ENCODE results near the gene PDE4B.
"Not testable (repeated sequence)": the region's sequence is repeated elsewhere in the genome, so short reads cannot be mapped to it uniquely, and the experiment has no call there.

PDE4B gene

GRCh38 chr1:66058558-66058957, 265.9 kb downstream of the PDE4B start:
- no peak overlapping the region for H2AFZ ChIP-seq (ENCODE audit: low read length)
- TF ChIP-seq EZH2 (IDR thresholded peaks at IDR 0.05; ENCODE audit: borderline replicate concordance, low read length) (no peak), CTCF (IDR thresholded peaks at IDR 0.05; ENCODE audit: low read length) (no peak)
- no peak overlapping the region for H3K27ac ChIP-seq (ENCODE audit: low read depth, low read length, poor library complexity, severe bottlenecking)
- no peaks in the 10 kb centered on the region for H4K20me1 ChIP-seq (ENCODE audit: insufficient read depth, low read length)
- H3F3A ChIP-seq (ENCODE audit: insufficient read depth, low read length), result no peaks in the 10 kb centered on the region
- H3K9me3 ChIP-seq (ENCODE audit: low read length), result 0 out of 2 replicates have a peak, but pooled peaks cover 3% of the 10 kb centered on the region
- no peak overlapping the region for H3K4me2 ChIP-seq (ENCODE audit: low read length)
- H3K9me2 ChIP-seq (ENCODE audit: low read depth, low read length), result no peaks in the 10 kb centered on the region
- no peaks in the 10 kb centered on the region for H3K4me1 ChIP-seq (ENCODE audit: insufficient read depth, low read length, severe bottlenecking)
- H3K27me3 ChIP-seq (ENCODE audit: insufficient read depth, low read length), result no peaks in the 10 kb centered on the region
- no peaks in the 10 kb centered on the region for H3K79me2 ChIP-seq (ENCODE audit: insufficient read depth, low read length)
- H3K36me3 ChIP-seq (ENCODE audit: insufficient read depth, low read length), result peaks cover 6% of the 10 kb centered on the region; the same call in 1 of the 2 replicates
- no peak overlapping the region for H3K9ac ChIP-seq (ENCODE audit: low read length)
- H3K4me3 ChIP-seq (ENCODE audit: low read depth, low read length, poor library complexity, severe bottlenecking), result no peak overlapping the region

- H3K27ac ChIP-seq (ENCODE audit: low read depth, low read length, poor library complexity, severe bottlenecking); H3K79me2 ChIP-seq (ENCODE audit: insufficient read depth, low read length); H3K36me3 ChIP-seq (ENCODE audit: insufficient read depth, low read length); H3K9me3 ChIP-seq (ENCODE audit: low read length); H2AFZ ChIP-seq (ENCODE audit: low read length); H3F3A ChIP-seq (ENCODE audit: insufficient read depth, low read length); H3K9ac ChIP-seq (ENCODE audit: low read length); H3K9me2 ChIP-seq (ENCODE audit: low read depth, low read length); H4K20me1 ChIP-seq (ENCODE audit: insufficient read depth, low read length); H3K4me2 ChIP-seq (ENCODE audit: low read length); H3K4me3 ChIP-seq (ENCODE audit: low read depth, low read length, poor library complexity, severe bottlenecking); H3K27me3 ChIP-seq (ENCODE audit: insufficient read depth, low read length): not testable (repeated sequence)
- H3K4me1 ChIP-seq (ENCODE audit: insufficient read depth, low read length, severe bottlenecking), result peaks cover 12% of the 10 kb centered on the region
Observed at GRCh38 chr1:66067219-66067618, 274.5 kb downstream of the PDE4B start.

GRCh38 chr1:66069976-66070876, 277.5 kb downstream of the PDE4B start:
- Histone ChIP-seq H3K27ac (ENCODE audit: low read depth, low read length, poor library complexity, severe bottlenecking) (no peak overlapping the region), H4K20me1 (ENCODE audit: insufficient read depth, low read length) (no peaks in the 10 kb centered on the region), H3K27me3 (ENCODE audit: insufficient read depth, low read length) (no peaks in the 10 kb centered on the region), H3K4me1 (ENCODE audit: insufficient read depth, low read length, severe bottlenecking) (peaks cover 36% of the 10 kb centered on the region), H3K36me3 (ENCODE audit: insufficient read depth, low read length) (no peaks in the 10 kb centered on the region), H3K9ac (ENCODE audit: low read length) (no peak overlapping the region), H3K9me3 (ENCODE audit: low read length) (peaks cover 3% of the 10 kb centered on the region; the same call in 1 of the 2 replicates), H3K4me3 (ENCODE audit: low read depth, low read length, poor library complexity, severe bottlenecking) (no peak overlapping the region), H3K9me2 (ENCODE audit: low read depth, low read length) (no peaks in the 10 kb centered on the region), H3F3A (ENCODE audit: insufficient read depth, low read length) (no peaks in the 10 kb centered on the region), H3K4me2 (ENCODE audit: low read length) (no peak overlapping the region), H2AFZ (ENCODE audit: low read length) (no peak overlapping the region), H3K79me2 (ENCODE audit: insufficient read depth, low read length) (no peaks in the 10 kb centered on the region)
- TF ChIP-seq EZH2 (IDR thresholded peaks at IDR 0.05; ENCODE audit: borderline replicate concordance, low read length) (no peak), CTCF (IDR thresholded peaks at IDR 0.05; ENCODE audit: low read length) (no peak)

GRCh38 chr1:66073388-66073787, 280.7 kb downstream of the PDE4B start:
- no peaks in the 10 kb centered on the region for H3K79me2 ChIP-seq (ENCODE audit: insufficient read depth, low read length)
- H2AFZ ChIP-seq (ENCODE audit: low read length), result no peak overlapping the region
- H3K27me3 ChIP-seq (ENCODE audit: insufficient read depth, low read length), result no peaks in the 10 kb centered on the region
- H3K9me3 ChIP-seq (ENCODE audit: low read length), result no peaks in the 10 kb centered on the region
- TF ChIP-seq EZH2 (IDR thresholded peaks at IDR 0.05; ENCODE audit: borderline replicate concordance, low read length) (no peak), CTCF (IDR thresholded peaks at IDR 0.05; ENCODE audit: low read length) (no peak)
- H3K4me3 ChIP-seq (ENCODE audit: low read depth, low read length, poor library complexity, severe bottlenecking), result no peak overlapping the region
- H3K36me3 ChIP-seq (ENCODE audit: insufficient read depth, low read length), result no peaks in the 10 kb centered on the region
- no peaks in the 10 kb centered on the region for H3F3A ChIP-seq (ENCODE audit: insufficient read depth, low read length)
- no peak overlapping the region for H3K9ac ChIP-seq (ENCODE audit: low read length)
- no peaks in the 10 kb centered on the region for H4K20me1 ChIP-seq (ENCODE audit: insufficient read depth, low read length)
- no peak overlapping the region for H3K4me2 ChIP-seq (ENCODE audit: low read length)
- H3K27ac ChIP-seq (ENCODE audit: low read depth, low read length, poor library complexity, severe bottlenecking), result no peak overlapping the region
- H3K9me2 ChIP-seq (ENCODE audit: low read depth, low read length), result no peaks in the 10 kb centered on the region
- H3K4me1 ChIP-seq (ENCODE audit: insufficient read depth, low read length, severe bottlenecking), result peaks cover 51% of the 10 kb centered on the region
